ENCODE measurements around the gene ATP8A1.

- TF ChIP-seq, protein P1, sequence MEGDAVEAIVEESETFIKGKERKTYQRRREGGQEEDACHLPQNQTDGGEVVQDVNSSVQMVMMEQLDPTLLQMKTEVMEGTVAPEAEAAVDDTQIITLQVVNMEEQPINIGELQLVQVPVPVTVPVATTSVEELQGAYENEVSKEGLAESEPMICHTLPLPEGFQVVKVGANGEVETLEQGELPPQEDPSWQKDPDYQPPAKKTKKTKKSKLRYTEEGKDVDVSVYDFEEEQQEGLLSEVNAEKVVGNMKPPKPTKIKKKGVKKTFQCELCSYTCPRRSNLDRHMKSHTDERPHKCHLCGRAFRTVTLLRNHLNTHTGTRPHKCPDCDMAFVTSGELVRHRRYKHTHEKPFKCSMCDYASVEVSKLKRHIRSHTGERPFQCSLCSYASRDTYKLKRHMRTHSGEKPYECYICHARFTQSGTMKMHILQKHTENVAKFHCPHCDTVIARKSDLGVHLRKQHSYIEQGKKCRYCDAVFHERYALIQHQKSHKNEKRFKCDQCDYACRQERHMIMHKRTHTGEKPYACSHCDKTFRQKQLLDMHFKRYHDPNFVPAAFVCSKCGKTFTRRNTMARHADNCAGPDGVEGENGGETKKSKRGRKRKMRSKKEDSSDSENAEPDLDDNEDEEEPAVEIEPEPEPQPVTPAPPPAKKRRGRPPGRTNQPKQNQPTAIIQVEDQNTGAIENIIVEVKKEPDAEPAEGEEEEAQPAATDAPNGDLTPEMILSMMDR (IDR thresholded peaks at IDR 0.05), result no peak
- TF ChIP-seq SIN3A (IDR thresholded peaks at IDR 0.05; ENCODE audit: borderline replicate concordance, insufficient read depth, low read depth, low read length), result no peak
These were observed 56.3 kb downstream of the ATP8A1 start for GRCh38 chr4:42600578-42600977.
